Measurements from ENCODE around the gene CPED1. TPM values are rescaled to one million over a fixed set of nuclear protein-coding genes. Genes with fewer than 3 reads are reported as not detected.
"Not testable (repeated sequence)": the region's sequence is repeated elsewhere in the genome, so short reads cannot be mapped to it uniquely, and the experiment has no call there.

Gene CPED1
- total and polyA plus RNA-seq, 10 of the 15 experiments (the other 5 are each of a cell fraction or from before 2014, with no cell fraction given) = 0.01 to 0.77 (median 0.10) TPM; not detected in 1

DNA sequence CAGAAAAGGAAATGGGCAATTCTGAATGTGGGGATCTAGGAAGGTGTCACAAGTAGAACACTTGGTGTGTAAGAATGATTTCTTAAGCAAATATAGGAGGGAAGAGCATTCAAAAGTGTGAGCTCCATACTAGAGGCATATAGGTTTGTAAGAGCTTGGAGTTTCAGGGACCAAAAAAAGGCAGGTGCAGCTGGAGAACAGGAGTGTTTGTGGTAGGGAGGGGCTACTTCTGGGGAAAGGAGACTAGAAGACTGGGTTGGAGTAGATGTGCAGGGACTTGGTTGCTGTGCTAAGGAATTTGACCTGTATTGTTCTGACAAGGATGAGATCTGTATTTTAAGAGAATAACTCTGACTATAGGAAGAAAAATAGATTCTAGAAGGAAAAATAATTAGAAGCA lies 46.4 kb downstream of the CPED1 start:
- Histone ChIP-seq H3K4me1 (ENCODE audit: control insufficient read depth, insufficient read depth, low read length) (no peaks in the 10 kb centered on the region), H3K27ac (ENCODE audit: control insufficient read depth, insufficient read depth) (no peak overlapping the region), H3K4me3 (no peak overlapping the region), H3K27me3 (replicated peaks in 1 of 2; ENCODE audit: control insufficient read depth in 2 of 2, insufficient read depth in 2 of 2, low read length in 1 of 2) (no peaks in the 10 kb centered on the region), H3K4me2 (ENCODE audit: control insufficient read depth, insufficient read depth) (no peak overlapping the region), H3K9me3 (replicated peaks; ENCODE audit: control insufficient read depth, insufficient read depth, low read length) (no peaks in the 10 kb centered on the region), H3K36me3 (ENCODE audit: control insufficient read depth in 2 of 2, insufficient read depth in 2 of 2, low read length in 1 of 2) (no peaks in the 10 kb centered on the region), H3K79me2 (ENCODE audit: control insufficient read depth, insufficient read depth, low read length) (no peaks in the 10 kb centered on the region), H2AFZ (ENCODE audit: control insufficient read depth, low read depth, low read length) (no peak overlapping the region), H3K9ac (ENCODE audit: control insufficient read depth, insufficient read depth, low read length) (no peak overlapping the region), H4K20me1 (ENCODE audit: control insufficient read depth, insufficient read depth) (no peaks in the 10 kb centered on the region)
- RAD21 ChIA-PET (ENCODE audit: unreplicated experiment) = no interaction called here
- in situ Hi-C loops (cut with MboI) (no loop called here), intact Hi-C loops (cut with micrococcal nuclease; ENCODE audit: unreplicated experiment) (no loop called here)
- ATAC-seq = no peak
- BruUV-seq (replicated peaks) = no TSS peak
- CTCF ChIA-PET = interaction anchor here (1.1 kb wide), 1 partner anchor 14 kb away, joined by 3 read pairs; no protein-coding TSS in a partner anchor
- TF ChIP-seq ASH2L (IDR thresholded peaks at IDR 0.05; ENCODE audit: borderline replicate concordance, low read depth) = no peak
- TF ChIP-seq SREBF2 (IDR thresholded peaks at IDR 0.05; ENCODE audit: low read length) = no peak
- no peak for TF ChIP-seq RCOR1 (conservative IDR thresholded peaks at IDR 0.05; ENCODE audit: low read depth, low read length)
- POLR2A ChIA-PET = no interaction called here
- DNase-seq (ENCODE audit: low read depth, low spot score) = no peak
- FAIRE-seq = no peak
- SMC1A ChIA-PET (ENCODE audit: uncharacterized antibody, unreplicated experiment) = no interaction called here

DNA sequence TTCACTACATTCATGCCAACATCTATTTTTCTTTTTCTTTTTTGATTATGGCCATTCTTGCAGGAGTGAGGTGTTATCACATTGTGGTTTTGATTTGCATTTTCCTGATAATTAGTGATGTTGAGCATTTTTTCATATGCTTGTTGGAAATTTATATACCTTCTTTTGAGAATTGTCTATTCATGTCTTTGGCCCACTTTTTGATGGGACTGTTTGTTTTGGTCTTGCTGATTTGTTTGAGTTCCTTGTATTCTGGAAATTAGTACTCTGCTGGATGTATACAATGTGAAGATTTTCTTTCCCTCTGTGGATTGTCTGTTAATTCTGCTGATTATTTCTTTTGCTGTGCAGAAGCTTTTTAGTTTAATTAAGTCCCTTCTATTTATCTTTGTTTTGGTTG lies 48.3 kb downstream of the CPED1 start:
- intact Hi-C loops (cut with micrococcal nuclease; ENCODE audit: unreplicated experiment); H3K27ac ChIP-seq (ENCODE audit: control insufficient read depth, insufficient read depth); SMC1A ChIA-PET (ENCODE audit: uncharacterized antibody, unreplicated experiment); in situ Hi-C loops (cut with MboI); BruUV-seq (replicated peaks); H3K9ac ChIP-seq (ENCODE audit: control insufficient read depth, insufficient read depth, low read length); H3K4me1 ChIP-seq (ENCODE audit: control insufficient read depth, insufficient read depth, low read length); FAIRE-seq; H4K20me1 ChIP-seq (ENCODE audit: control insufficient read depth, insufficient read depth); H3K4me3 ChIP-seq; POLR2A ChIA-PET; RAD21 ChIA-PET (ENCODE audit: unreplicated experiment); H3K36me3 ChIP-seq (ENCODE audit: control insufficient read depth in 2 of 2, insufficient read depth in 2 of 2, low read length in 1 of 2); H3K9me3 ChIP-seq (replicated peaks; ENCODE audit: control insufficient read depth, insufficient read depth, low read length); H2AFZ ChIP-seq (ENCODE audit: control insufficient read depth, low read depth, low read length); H3K79me2 ChIP-seq (ENCODE audit: control insufficient read depth, insufficient read depth, low read length); DNase-seq (ENCODE audit: low read depth, low spot score); H3K27me3 ChIP-seq (replicated peaks in 1 of 2; ENCODE audit: control insufficient read depth in 2 of 2, insufficient read depth in 2 of 2, low read length in 1 of 2); CTCF ChIA-PET; H3K4me2 ChIP-seq (ENCODE audit: control insufficient read depth, insufficient read depth); ATAC-seq: not testable (repeated sequence)

DNA sequence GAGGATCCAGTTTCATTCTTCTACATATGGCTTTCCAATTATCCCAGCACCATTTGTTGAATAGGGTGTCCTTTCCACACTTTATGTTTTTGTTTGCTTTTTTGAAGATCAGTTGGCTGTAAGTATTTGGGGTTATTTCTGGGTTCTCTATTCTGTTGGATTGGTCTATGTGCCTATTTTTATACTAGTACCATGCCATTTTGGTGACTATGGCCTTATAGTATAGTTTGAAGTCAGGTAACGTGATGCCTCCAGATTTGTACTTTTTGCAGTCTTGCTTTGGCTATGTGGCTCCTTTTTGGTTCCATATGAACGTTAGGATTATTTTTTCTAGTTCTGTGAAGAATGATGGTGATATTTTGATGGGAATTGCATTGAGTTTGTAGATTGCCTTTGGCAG lies 48.8 kb downstream of the CPED1 start:
- H3K79me2 ChIP-seq (ENCODE audit: control insufficient read depth, insufficient read depth, low read length); H3K9me3 ChIP-seq (replicated peaks; ENCODE audit: control insufficient read depth, insufficient read depth, low read length); H3K27ac ChIP-seq (ENCODE audit: control insufficient read depth, insufficient read depth); CTCF ChIA-PET; FAIRE-seq; H2AFZ ChIP-seq (ENCODE audit: control insufficient read depth, low read depth, low read length); H3K4me2 ChIP-seq (ENCODE audit: control insufficient read depth, insufficient read depth); in situ Hi-C loops (cut with MboI); H3K9ac ChIP-seq (ENCODE audit: control insufficient read depth, insufficient read depth, low read length); H4K20me1 ChIP-seq (ENCODE audit: control insufficient read depth, insufficient read depth); intact Hi-C loops (cut with micrococcal nuclease; ENCODE audit: unreplicated experiment); SMC1A ChIA-PET (ENCODE audit: uncharacterized antibody, unreplicated experiment); BruUV-seq (replicated peaks); H3K4me1 ChIP-seq (ENCODE audit: control insufficient read depth, insufficient read depth, low read length); H3K27me3 ChIP-seq (replicated peaks in 1 of 2; ENCODE audit: control insufficient read depth in 2 of 2, insufficient read depth in 2 of 2, low read length in 1 of 2); ATAC-seq; H3K36me3 ChIP-seq (ENCODE audit: control insufficient read depth in 2 of 2, insufficient read depth in 2 of 2, low read length in 1 of 2); RAD21 ChIA-PET (ENCODE audit: unreplicated experiment); H3K4me3 ChIP-seq; DNase-seq (ENCODE audit: low read depth, low spot score); POLR2A ChIA-PET: not testable (repeated sequence)
- WGBS (ENCODE audit: insufficient coverage, insufficient replicate concordance, low lambda C conversion rate, missing lambda C conversion rate) = 0% methylated on average over 2 of the region's 2 CpGs
